Thoracic aorta (tissue), 2 donors: ENCODE results near the gene COLEC12. TPM values are rescaled to one million over a fixed set of nuclear protein-coding genes. Genes with fewer than 3 reads are reported as not detected.

ENCODE experiments used
- ATAC-seq: fragments of 150-250 bp; one replicate; pipeline ENCODE4 v1.8.0; 2017; ENCODE audit warnings: low read depth; ENCODE audit not compliant: insufficient number of reproducible peaks, low FRiP score
- DNase-seq: peaks from one replicate; pipeline ENCODE4 v3.0.0-alpha.2; 2020; ENCODE audit warnings: low spot score
- H3K27ac ChIP-seq, 2 donors: fragments of 200-600 bp; sonication (generic); 1 replicate in 1 of 2; 2 replicates in 1 of 2; pipeline ENCODE4 v1.5.1; 2016; ENCODE audit warnings: mild to moderate bottlenecking in 2 of 2, moderate library complexity in 2 of 2
- H3K27me3 ChIP-seq: fragments of 200-600 bp; sonication (generic); replicated peaks from 2 replicates; pipeline ENCODE4 v1.6.0; 2016; ENCODE audit warnings: mild to moderate bottlenecking; ENCODE audit not compliant: insufficient read depth
- H3K36me3 ChIP-seq: fragments of 200-600 bp; sonication (generic); one replicate; pipeline ENCODE4 v1.5.1; 2016
- H3K4me1 ChIP-seq, 2 donors: fragments of 200-600 bp; sonication (generic); 1 replicate in 1 of 2; 2 replicates in 1 of 2; pipeline versions ENCODE4 v1.5.1 to v1.6.0; 2016; ENCODE audit warnings: low read depth in 2 of 2, mild to moderate bottlenecking in 1 of 2; ENCODE audit not compliant: control insufficient read depth in 1 of 2
- H3K4me3 ChIP-seq: fragments of 200-600 bp; sonication (generic); 2 replicates; pipeline ENCODE4 v1.5.1; 2016; ENCODE audit warnings: mild to moderate bottlenecking
- H3K9me3 ChIP-seq: fragments of 200-600 bp; sonication (generic); 2 replicates; pipeline ENCODE4 v1.5.1; 2016
- total RNA-seq, 2 donors: library from RNA; depleted of rRNA; stranded (reverse); fragments of >200 nt; gene quantifications; one replicate each; pipeline versions ENCODE4 v1.1.0 to v1.2.3, GENCODE V29; 2016
- TF ChIP-seq, protein P1 (sequence below): fragments of 200-600 bp; sonication (generic); IDR thresholded peaks from one replicate; pipeline ENCODE4 v1.5.1; 2019; ENCODE audit warnings: antibody characterized with exemption

COLEC12 gene
- total RNA-seq, 2 donors from 2014 or later, result 19.3 to 21.3 TPM

DNA sequence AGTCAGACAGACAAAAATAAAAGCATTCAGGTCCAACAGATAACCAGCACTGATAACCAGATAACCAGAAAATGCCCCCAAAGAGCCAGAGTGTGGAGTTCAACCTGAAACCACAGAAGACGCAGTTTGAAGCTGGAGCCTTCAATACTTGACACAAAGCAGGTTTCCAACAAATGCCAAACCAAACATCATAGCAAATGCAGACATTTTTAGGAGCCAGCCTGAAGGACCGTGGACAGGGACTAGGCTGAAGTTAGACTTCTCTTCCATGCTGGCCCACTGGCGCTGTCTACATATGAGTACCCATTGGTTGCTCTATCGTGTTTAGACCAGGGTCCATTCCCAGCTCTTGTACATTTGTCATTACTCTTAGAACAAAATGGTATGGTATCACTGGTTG is 9.9 kb downstream of the COLEC12 start:
- no peaks in the 10 kb centered on the region for H3K9me3 ChIP-seq
- ATAC-seq, result no peak
- H3K4me1 ChIP-seq, result peaks cover 0 to 5% of the 10 kb centered on the region in 2 donors
- H3K27ac ChIP-seq, result no peak overlapping the region
- no peak for DNase-seq
- no peak overlapping the region for H3K4me3 ChIP-seq
- no peaks in the 10 kb centered on the region for H3K36me3 ChIP-seq
- no peaks in the 10 kb centered on the region for H3K27me3 ChIP-seq
- TF ChIP-seq, protein P1, sequence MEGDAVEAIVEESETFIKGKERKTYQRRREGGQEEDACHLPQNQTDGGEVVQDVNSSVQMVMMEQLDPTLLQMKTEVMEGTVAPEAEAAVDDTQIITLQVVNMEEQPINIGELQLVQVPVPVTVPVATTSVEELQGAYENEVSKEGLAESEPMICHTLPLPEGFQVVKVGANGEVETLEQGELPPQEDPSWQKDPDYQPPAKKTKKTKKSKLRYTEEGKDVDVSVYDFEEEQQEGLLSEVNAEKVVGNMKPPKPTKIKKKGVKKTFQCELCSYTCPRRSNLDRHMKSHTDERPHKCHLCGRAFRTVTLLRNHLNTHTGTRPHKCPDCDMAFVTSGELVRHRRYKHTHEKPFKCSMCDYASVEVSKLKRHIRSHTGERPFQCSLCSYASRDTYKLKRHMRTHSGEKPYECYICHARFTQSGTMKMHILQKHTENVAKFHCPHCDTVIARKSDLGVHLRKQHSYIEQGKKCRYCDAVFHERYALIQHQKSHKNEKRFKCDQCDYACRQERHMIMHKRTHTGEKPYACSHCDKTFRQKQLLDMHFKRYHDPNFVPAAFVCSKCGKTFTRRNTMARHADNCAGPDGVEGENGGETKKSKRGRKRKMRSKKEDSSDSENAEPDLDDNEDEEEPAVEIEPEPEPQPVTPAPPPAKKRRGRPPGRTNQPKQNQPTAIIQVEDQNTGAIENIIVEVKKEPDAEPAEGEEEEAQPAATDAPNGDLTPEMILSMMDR, result no peak

GRCh38 chr18:490024-490366 is 10.5 kb downstream of the COLEC12 start:
- no peak for DNase-seq
- H3K4me1 ChIP-seq, result peaks cover 0 to 5% of the 10 kb centered on the region in 2 donors
- H3K27ac ChIP-seq, result no peak overlapping the region
- TF ChIP-seq, protein P1, result no peak
- H3K4me3 ChIP-seq, result no peak overlapping the region
- no peaks in the 10 kb centered on the region for H3K36me3 ChIP-seq
- H3K27me3 ChIP-seq, result no peaks in the 10 kb centered on the region
- H3K9me3 ChIP-seq, result no peaks in the 10 kb centered on the region
- ATAC-seq, result no peak

DNA sequence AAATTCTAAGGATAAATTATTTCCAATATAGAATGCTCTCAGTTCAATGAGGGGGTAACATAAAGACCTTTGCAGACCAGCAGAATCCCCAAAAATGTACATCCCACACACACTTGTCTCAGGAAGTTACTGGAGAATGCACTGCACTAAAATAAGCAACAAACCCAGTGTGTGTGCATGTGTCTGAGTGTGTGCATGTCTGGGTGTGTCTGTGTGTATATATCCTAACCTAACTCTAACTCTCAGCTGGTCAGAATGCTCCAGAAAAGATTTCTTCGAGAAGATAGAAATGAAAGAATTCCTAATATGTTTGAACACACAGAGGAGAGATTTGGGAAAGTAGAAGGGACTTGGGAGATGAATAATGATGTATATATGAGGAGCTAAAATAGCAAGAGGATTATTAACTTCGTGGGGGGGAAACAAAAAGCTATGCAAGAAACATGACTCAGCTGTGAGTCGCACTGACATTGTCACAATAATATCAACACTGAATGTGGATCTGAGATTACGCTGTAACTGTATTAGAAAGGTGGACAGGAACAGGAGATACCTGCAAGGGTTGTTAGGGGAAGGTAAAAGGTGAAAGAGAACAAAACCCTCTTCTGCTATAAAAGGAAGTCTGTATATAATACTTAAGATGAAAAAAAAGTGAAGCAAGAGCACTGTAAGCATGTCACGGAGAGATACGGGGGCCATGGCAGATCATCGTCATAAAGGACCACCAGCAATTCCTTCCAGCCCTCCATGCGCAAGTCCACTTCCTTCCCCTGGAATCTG is 11.1 kb downstream of the COLEC12 start:
- Histone ChIP-seq H3K9me3 (no peaks in the 10 kb centered on the region), H3K27ac (no peak overlapping the region), H3K36me3 (no peaks in the 10 kb centered on the region), H3K27me3 (no peaks in the 10 kb centered on the region), H3K4me1 (peaks cover 0 to 5% of the 10 kb centered on the region in 2 donors), H3K4me3 (no peak overlapping the region)
- no peak for DNase-seq
- TF ChIP-seq, protein P1, result no peak
- no peak for ATAC-seq

- no peaks in the 10 kb centered on the region for H3K36me3 ChIP-seq
- no peak overlapping the region for H3K4me3 ChIP-seq
- H3K4me1 ChIP-seq, result no peaks in the 10 kb centered on the region
- TF ChIP-seq, protein P1, result no peak
- DNase-seq (no peak), ATAC-seq (no peak)
- H3K27ac ChIP-seq, result no peak overlapping the region
- no peaks in the 10 kb centered on the region for H3K27me3 ChIP-seq
- no peaks in the 10 kb centered on the region for H3K9me3 ChIP-seq
These were observed 13.4 kb downstream of the COLEC12 start for GRCh38 chr18:486929-487740.

DNA sequence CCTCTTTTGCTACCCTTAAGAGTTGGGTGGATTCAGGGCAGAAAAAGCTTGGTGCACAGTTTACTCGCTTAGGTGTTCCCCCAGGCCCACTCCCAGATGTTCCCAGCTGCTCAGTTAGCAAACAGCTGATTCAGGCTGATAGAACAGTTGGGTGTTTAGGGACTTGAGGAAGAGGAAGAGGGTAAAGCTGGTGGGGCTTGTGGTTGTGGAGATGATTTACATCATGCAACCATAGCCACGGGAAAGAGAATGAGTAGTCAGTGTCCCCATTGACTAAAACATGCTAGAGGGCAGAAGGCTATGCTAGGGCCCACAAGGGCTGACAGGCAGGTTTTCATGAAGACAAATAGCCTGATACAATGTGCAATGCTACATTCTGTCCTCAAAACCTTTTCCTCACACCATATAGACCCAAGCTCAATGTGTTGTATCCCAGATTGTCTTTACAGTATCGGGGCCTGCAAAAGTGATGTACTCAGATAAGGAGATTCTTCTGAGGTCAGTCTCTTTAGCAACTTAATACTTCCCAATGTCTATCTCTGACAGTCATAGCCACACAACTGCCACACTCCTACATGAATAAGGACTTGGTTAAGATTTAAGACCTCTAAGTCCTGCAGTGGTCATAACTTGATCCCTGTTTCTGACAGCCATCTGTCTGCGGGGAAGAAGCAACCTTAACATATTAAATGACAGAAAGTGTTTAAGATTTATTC is 15.6 kb downstream of the COLEC12 start:
- DNase-seq, result no peak
- Histone ChIP-seq H3K9me3 (no peaks in the 10 kb centered on the region), H3K4me3 (no peak overlapping the region), H3K36me3 (no peaks in the 10 kb centered on the region), H3K27me3 (no peaks in the 10 kb centered on the region), H3K4me1 (no peaks in the 10 kb centered on the region), H3K27ac (no peak overlapping the region)
- no peak for ATAC-seq
- TF ChIP-seq, protein P1, result no peak
